Raji (cell line): Measurements from ENCODE around the gene RNU5B-1.

Experiments
- POLR2A ChIP-seq: IDR thresholded peaks from 2 replicates; pipeline ENCODE4 v1.6.1; 2011; ENCODE audit warnings: low read depth, low read length, control low read depth; ENCODE audit not compliant: insufficient read depth

Gene RNU5B-1

DNA sequence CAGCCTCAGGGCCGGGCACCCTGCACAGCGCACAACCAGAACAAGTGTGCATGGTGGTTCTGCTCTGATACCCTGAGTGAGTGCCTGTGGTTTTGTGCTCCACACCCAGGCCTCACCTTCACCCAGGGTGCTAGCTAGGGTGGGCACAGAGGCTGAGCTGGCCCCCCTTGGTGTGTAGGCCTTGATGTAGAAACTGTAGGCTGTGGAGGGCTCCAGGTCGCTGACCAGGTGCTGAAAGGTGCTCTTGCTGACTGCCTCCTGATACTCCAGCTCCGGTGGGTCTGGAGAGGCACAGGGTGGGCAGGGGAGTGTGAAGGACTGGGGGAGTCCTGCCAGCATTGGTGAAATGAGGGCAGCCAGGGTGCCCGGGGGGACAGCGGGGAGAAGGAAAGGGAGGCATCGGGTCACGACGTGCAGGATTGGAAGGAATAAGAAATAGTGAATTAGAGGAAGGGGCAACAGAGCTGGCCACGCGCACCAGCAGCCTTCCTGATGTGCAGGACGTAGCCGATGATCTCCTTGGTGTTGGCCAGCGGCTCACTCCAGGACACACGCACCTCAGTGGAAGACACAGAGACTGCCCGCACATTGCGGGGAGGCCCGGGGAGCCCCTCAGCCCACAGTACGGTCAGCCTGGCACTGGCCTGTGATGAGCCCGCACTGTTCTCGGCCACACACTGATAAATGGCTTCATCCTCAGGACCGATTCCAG lies 26.6 kb downstream of the RNU5B-1 start:
- TF ChIP-seq POLR2A: no peak

- no peak for TF ChIP-seq POLR2A
These were observed 27.3 kb downstream of the RNU5B-1 start for GRCh38 chr15:65331811-65332210.

DNA sequence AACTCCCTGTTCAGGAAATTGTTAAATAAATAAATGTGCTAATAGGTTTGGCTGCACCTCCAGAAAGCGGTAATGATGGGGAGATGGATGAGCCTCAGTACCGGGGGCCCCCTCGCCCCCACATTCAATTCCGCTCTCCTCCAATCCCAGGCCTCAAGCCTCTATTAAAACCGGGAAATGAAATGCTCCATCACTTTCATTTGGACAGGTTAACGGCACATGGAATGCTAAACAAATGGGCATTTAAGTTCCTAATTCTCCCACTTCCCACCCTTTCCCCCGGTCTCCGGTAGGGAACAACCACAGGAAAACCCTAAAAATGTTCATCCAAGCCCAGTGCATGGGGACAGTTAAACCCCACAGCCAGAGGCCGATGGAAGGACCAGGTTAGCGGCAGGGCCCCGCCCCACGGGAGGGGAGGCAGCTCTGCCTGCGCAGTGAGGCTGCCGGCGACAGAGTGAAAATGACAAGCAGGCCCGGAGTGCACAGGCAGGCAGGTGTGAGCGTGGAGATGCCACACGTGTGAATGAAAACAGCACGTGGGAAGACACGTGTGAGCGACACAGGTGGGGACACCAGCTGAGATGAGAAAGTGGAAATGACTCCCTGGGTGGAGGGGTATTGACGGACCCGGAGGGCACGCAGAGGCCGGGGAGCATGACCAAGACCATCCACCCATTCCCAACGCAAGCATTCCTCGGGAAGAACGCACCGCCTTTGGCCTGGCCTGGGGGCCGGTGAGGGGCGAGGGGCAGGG lies 28.1 kb downstream of the RNU5B-1 start:
- no peak for TF ChIP-seq POLR2A

DNA sequence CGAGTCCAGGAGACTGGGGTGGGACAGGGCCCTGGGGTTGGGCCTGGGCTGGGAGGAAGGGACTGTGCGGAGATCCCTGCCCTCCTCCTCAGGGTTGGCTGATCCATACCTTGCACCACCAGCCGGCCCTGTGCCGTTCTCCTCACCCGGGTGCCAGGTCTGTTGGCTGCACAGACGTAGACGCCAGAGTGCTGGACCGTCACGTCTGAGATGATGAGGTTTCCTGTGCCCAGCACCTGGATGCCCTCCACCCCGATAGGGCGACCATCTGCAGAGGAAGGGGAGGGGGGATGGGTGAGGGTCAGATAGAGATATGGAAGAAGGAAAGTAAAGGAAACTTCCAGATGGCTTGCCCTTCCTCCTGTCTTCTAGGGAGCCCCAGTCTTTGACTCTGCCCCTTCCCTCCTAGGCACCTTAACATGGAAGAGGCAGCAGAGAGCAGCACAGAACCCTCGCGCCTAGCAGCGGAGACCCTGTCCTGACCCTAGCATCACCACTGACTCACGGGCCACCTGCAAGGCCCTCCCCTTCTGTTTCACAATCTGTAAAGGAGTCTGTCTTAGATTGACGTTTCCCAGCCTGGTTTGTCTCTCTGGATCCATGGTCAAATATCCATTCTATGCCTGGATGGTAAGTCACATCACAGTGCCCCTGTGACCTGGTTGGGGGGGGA lies 28.8 kb downstream of the RNU5B-1 start:
- no peak for TF ChIP-seq POLR2A

- no peak for TF ChIP-seq POLR2A
These were observed 29.4 kb downstream of the RNU5B-1 start for GRCh38 chr15:65333856-65334255.

GRCh38 chr15:65334586-65335231 lies 30.2 kb downstream of the RNU5B-1 start:
- no peak for TF ChIP-seq POLR2A

GRCh38 chr15:65335278-65336055 lies 31.0 kb downstream of the RNU5B-1 start:
- TF ChIP-seq POLR2A: no peak

- peak; percentile 54; the same call in 1 of the 2 replicates for TF ChIP-seq POLR2A
These were observed 32.3 kb downstream of the RNU5B-1 start for GRCh38 chr15:65336493-65337435.

DNA sequence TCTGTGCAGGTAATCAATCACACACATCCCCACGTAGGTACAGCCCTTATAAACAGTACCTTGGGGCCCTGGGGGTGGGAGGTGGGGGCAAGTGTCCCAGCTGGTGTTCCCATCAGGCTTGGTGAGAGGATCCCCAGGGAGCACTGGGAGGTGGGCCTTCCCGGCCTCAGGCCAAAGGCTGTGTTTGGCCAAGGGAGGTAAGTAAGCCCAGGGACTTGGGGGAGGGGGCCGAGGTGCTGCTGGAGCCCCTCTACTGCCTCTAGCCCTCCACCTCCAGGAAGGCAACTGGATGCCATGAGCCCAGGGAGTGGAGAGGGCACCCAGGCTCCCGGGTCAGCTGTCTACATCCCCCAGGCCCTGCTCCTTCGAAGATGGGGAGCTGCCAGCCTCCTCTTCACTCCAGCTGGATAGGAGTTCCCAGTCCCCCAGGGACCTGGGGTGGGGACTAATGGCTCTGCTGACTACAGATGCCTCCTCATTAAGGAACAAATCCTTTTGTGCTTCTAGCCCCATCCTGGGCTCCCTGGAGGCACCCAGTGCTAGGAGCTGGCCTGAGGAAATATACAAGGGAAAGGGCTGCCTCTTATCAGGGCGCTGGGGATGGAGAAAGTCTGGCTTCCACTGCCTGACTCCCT lies 33.1 kb downstream of the RNU5B-1 start:
- no peak for TF ChIP-seq POLR2A

DNA sequence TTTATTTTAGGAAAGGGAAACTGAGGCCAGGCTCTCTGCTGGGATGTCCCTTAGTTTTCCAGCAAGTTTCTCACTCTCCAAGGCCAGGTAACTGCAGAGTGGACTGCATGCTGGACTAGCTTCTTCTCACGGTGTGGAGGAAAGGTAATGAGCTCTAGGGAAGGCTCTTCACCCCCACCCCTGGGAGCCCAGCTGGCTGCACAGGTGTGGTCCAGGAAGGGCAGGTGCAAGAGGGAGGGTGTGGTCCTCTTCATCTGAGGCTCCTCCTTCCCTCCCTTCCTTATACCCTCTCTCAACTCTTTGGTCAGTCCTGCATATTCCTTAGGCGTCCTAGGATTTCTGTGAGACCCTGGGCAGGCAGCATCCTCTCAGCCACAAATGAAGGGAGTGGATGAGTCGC lies 33.9 kb downstream of the RNU5B-1 start:
- no peak for TF ChIP-seq POLR2A

DNA sequence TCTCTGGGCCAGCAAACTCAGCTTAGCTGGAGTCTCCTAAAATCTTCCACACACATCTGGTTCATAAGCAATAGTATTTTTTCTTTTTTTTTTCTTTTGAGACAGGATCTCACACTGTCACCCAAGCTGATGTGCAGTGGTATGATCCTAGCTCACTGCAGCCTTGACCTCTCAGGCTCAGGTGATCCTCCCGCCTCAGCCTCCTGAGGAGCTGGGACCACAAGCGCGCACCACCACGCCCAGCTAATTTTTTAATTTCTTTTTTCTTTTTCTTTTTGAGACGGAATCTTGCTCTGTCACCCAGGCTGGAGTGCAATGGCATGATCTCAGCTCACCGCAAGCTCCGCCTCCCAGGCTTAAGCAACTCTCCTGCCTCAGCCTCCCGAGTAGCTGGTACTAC lies 34.3 kb downstream of the RNU5B-1 start:
- no peak for TF ChIP-seq POLR2A

GRCh38 chr15:65339416-65339815 lies 34.9 kb downstream of the RNU5B-1 start:
- no peak for TF ChIP-seq POLR2A

DNA sequence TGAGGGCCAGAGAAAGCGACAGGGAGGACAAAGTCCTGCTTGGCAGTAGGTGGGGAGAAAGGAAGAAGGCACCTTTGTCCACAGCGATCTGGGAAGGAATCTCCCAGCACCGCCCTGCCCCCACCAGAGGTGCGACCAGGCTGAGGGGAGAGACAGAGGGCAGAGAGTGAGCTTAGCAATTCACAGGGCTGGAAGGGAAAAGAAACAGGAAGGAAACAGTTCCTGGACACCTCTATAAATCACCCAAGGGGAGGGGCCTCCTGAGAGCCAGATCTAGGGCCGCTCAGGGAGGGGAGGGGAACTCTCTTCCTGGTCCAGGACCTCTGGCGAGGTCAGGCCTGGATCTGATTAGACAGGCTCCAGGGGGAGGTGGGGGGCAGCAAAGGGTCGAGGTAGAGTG lies 35.4 kb downstream of the RNU5B-1 start:
- no peak for TF ChIP-seq POLR2A
